NCI-H446 treated with DMSO at 0.1 percent for 48 hours (cell line): ENCODE data around the gene OXCT1.
"Not testable (repeated sequence)": the region's sequence is repeated elsewhere in the genome, so short reads cannot be mapped to it uniquely, and the experiment has no call there.

ENCODE experiments used
- DNase-seq: peaks from one replicate; lab custom pipeline; 2025; lab: John Stamatoyannopoulos, UW

The OXCT1 gene

GRCh38 chr5:41874512-41875060, 4.4 kb upstream of the OXCT1 start:
- no peak for DNase-seq

- peak; percentile 69 for DNase-seq
Measured at GRCh38 chr5:41871852-41872251, 1.6 kb upstream of the OXCT1 start.

GRCh38 chr5:41870627-41871048, 413 bp upstream of the OXCT1 start:
- DNase-seq: no peak

- DNase-seq: no peak
Measured at GRCh38 chr5:41869151-41869723, 988 bp downstream of the OXCT1 start.

- no peak for DNase-seq
Measured at GRCh38 chr5:41863871-41864486, 6.2 kb downstream of the OXCT1 start.

- no peak for DNase-seq
Measured at GRCh38 chr5:41858890-41859289, 11.3 kb downstream of the OXCT1 start.

- no peak for DNase-seq
Measured at GRCh38 chr5:41857989-41858388, 12.2 kb downstream of the OXCT1 start.

- peak; percentile 65 for DNase-seq
Measured at GRCh38 chr5:41856644-41857491, 13.4 kb downstream of the OXCT1 start.

- no peak for DNase-seq
Measured at GRCh38 chr5:41852293-41852692, 17.9 kb downstream of the OXCT1 start.

GRCh38 chr5:41851116-41851515, 19.1 kb downstream of the OXCT1 start:
- DNase-seq: no peak

- no peak for DNase-seq
Measured at GRCh38 chr5:41848983-41849382, 21.2 kb downstream of the OXCT1 start.

- not testable (repeated sequence) for DNase-seq
Measured at GRCh38 chr5:41845751-41846150, 24.5 kb downstream of the OXCT1 start.

GRCh38 chr5:41844502-41844901, 25.7 kb downstream of the OXCT1 start:
- no peak for DNase-seq

GRCh38 chr5:41843456-41844370, 26.5 kb downstream of the OXCT1 start:
- peak; percentile 50 for DNase-seq

GRCh38 chr5:41842777-41843176, 27.4 kb downstream of the OXCT1 start:
- no peak for DNase-seq

GRCh38 chr5:41841325-41841724, 28.9 kb downstream of the OXCT1 start:
- DNase-seq: no peak

GRCh38 chr5:41840251-41840650, 30.0 kb downstream of the OXCT1 start:
- DNase-seq: no peak

- DNase-seq: no peak
Measured at GRCh38 chr5:41837793-41838192, 32.4 kb downstream of the OXCT1 start.

GRCh38 chr5:41835645-41836044, 34.6 kb downstream of the OXCT1 start:
- DNase-seq: peak; percentile 15

GRCh38 chr5:41834506-41834905, 35.7 kb downstream of the OXCT1 start:
- DNase-seq: no peak

GRCh38 chr5:41832430-41832829, 37.8 kb downstream of the OXCT1 start:
- DNase-seq: no peak

GRCh38 chr5:41831155-41831554, 39.1 kb downstream of the OXCT1 start:
- DNase-seq: no peak
